NCI-H2107 (cell line): ENCODE data around the gene ZFYVE21.
A peak's percentile ranks its signal among the peaks of the same experiment; 100 is the strongest.

Experiments used
- DNase-seq: peaks from one replicate; lab custom pipeline; 2025; lab: John Stamatoyannopoulos, UW

The ZFYVE21 gene

GRCh38 chr14:103737432-103738045 lies 21.9 kb downstream of the ZFYVE21 start:
- DNase-seq, result no peak

- no peak for DNase-seq
Measured at GRCh38 chr14:103738166-103738565, 22.6 kb downstream of the ZFYVE21 start.

GRCh38 chr14:103738701-103739451 lies 23.3 kb downstream of the ZFYVE21 start:
- DNase-seq, result no peak

GRCh38 chr14:103739466-103739792 lies 23.8 kb downstream of the ZFYVE21 start:
- no peak for DNase-seq

GRCh38 chr14:103739793-103740501 lies 24.3 kb downstream of the ZFYVE21 start:
- no peak for DNase-seq

GRCh38 chr14:103740991-103741689 lies 25.5 kb downstream of the ZFYVE21 start:
- DNase-seq, result no peak

GRCh38 chr14:103741876-103742275 lies 26.3 kb downstream of the ZFYVE21 start:
- no peak for DNase-seq

- DNase-seq, result no peak
Measured at GRCh38 chr14:103742499-103743255, 27.1 kb downstream of the ZFYVE21 start.

- no peak for DNase-seq
Measured at GRCh38 chr14:103743691-103744090, 28.1 kb downstream of the ZFYVE21 start.

GRCh38 chr14:103744621-103745395 lies 29.2 kb downstream of the ZFYVE21 start:
- DNase-seq, result no peak

GRCh38 chr14:103745424-103745823 lies 29.8 kb downstream of the ZFYVE21 start:
- DNase-seq, result no peak

GRCh38 chr14:103746701-103747100 lies 31.1 kb downstream of the ZFYVE21 start:
- no peak for DNase-seq

GRCh38 chr14:103748534-103748857 lies 32.9 kb downstream of the ZFYVE21 start:
- DNase-seq, result peak; percentile 11

- no peak for DNase-seq
Measured at GRCh38 chr14:103749452-103749851, 33.8 kb downstream of the ZFYVE21 start.

- DNase-seq, result no peak
Measured at GRCh38 chr14:103749860-103750259, 34.2 kb downstream of the ZFYVE21 start.

GRCh38 chr14:103753774-103754173 lies 38.2 kb downstream of the ZFYVE21 start:
- no peak for DNase-seq

GRCh38 chr14:103755060-103755459 lies 39.5 kb downstream of the ZFYVE21 start:
- no peak for DNase-seq

- DNase-seq, result no peak
Measured at GRCh38 chr14:103758059-103758776, 42.6 kb downstream of the ZFYVE21 start.

- DNase-seq, result no peak
Measured at GRCh38 chr14:103762036-103762435, 46.4 kb downstream of the ZFYVE21 start.

- no peak for DNase-seq
Measured at GRCh38 chr14:103762541-103762940, 46.9 kb downstream of the ZFYVE21 start.
